Measurements from ENCODE around the gene TPST2. TPM values are rescaled to one million over a fixed set of nuclear protein-coding genes. Genes with fewer than 3 reads are reported as not detected.

TPST2 gene
- total and polyA plus RNA-seq, 2 of the 4 experiments (the other 2 are of a cell fraction), result 42.5 to 63.6 TPM

DNA sequence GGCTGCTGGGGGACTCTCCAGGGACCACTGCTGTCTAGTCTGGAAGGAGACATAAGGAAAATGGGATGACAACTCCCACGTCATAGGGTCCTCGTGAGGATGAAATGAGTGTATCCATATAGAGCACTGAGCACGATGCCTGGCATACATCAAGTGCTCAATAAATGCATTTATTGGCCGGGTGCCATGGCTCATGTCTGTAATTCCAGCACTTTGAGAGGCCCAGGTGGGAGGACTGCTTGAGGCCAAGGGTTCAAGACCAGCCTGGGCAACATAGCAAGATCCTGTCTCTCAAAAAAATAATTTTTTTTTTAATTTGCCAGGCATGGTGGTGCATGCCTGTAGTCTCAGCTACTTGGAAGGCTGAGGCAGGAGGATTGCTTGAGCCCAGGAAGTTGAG, 12.2 kb upstream of the TPST2 start:
- no peak overlapping the region for H2BK15ac ChIP-seq (ENCODE audit: low read depth, low read length)
- POLR2A ChIA-PET (ENCODE audit: unreplicated experiment), result interaction anchor here (0.6 kb wide), 1 partner anchor 180 kb away, joined by 3 read pairs; no protein-coding TSS in a partner anchor
- dilution Hi-C loops (cut with HindIII; ENCODE audit: low sequenced_read_pairs, unreplicated experiment), result no loop called here

More for the DNA sequence above, 12.2 kb upstream of the TPST2 start:
- no peak for ATAC-seq (ENCODE audit: low read depth)
- CTCF ChIA-PET, result no interaction called here
- Histone ChIP-seq H4K91ac (ENCODE audit: insufficient read depth, low read depth, low read length) (no peak overlapping the region), H3K4ac (ENCODE audit: low read depth, low read length) (no peak overlapping the region), H3K79me1 (ENCODE audit: low read depth in 1 of 2, low read length in 2 of 2) (no peaks in the 10 kb centered on the region), H2BK5ac (ENCODE audit: low read depth, low read length, poor library complexity, severe bottlenecking) (no peak overlapping the region), H3K27ac (ENCODE audit: insufficient read depth, low read length) (no peak overlapping the region), H3K36me3 (ENCODE audit: control insufficient read depth, insufficient read depth, low read length) (no peaks in the 10 kb centered on the region), H4K8ac (ENCODE audit: low read depth in 2 of 2, low read length in 2 of 2) (no peak overlapping the region), H4K20me1 (ENCODE audit: insufficient read depth, low read length) (no peaks in the 10 kb centered on the region), H3K56ac (ENCODE audit: extremely low read depth, insufficient read depth, low read length) (no peak overlapping the region), H3K23ac (ENCODE audit: low read depth, low read length) (no peak overlapping the region), H2AFZ (replicated peaks; ENCODE audit: low read length, poor library complexity) (no peak overlapping the region), H3K14ac (replicated peaks; ENCODE audit: low read depth, low read length) (no peak overlapping the region), H2BK20ac (ENCODE audit: low read depth, low read length) (no peak overlapping the region), H2BK120ac (ENCODE audit: low read depth, low read length) (no peak overlapping the region), H3K9me3 (ENCODE audit: control insufficient read depth, insufficient read depth, low read length) (no peaks in the 10 kb centered on the region), H3K18ac (ENCODE audit: low read depth, low read length) (no peak overlapping the region), H3K4me2 (ENCODE audit: low read depth, low read length) (no peak overlapping the region), H3K27me3 (ENCODE audit: control insufficient read depth, insufficient read depth, low read length) (peaks cover 17% of the 10 kb centered on the region), H2AK9ac (replicated peaks; ENCODE audit: low read depth, low read length, poor library complexity) (no peak overlapping the region), H2AK5ac (ENCODE audit: low read depth, low read length) (0 out of 2 replicates have a peak overlapping the region, but pooled peaks have one; percentile 11), H3K4me3 (ENCODE audit: insufficient read depth, low read depth, low read length) (no peak overlapping the region), H4K5ac (ENCODE audit: low read depth, low read length) (no peak overlapping the region), H3K9ac (ENCODE audit: low read depth, low read length) (no peak overlapping the region), H3K9me1 (ENCODE audit: insufficient read depth, low read length) (peaks cover 2% of the 10 kb centered on the region; the same call in 1 of the 2 replicates), H3K4me1 (ENCODE audit: control insufficient read depth, insufficient read depth, low read length) (no peaks in the 10 kb centered on the region)
- 95% methylated on average over 3 of the region's 4 CpGs; no CpG with 5 or more reads in 1 of the 2 experiments for WGBS, 2 experiments (ENCODE audit: extremely low coverage in 2 of 2, insufficient read length in 1 of 2)
- no peak for DNase-seq
- no peak for TF ChIP-seq NFE2L2 (IDR thresholded peaks at IDR 0.05; ENCODE audit: low read depth, low read length)
- no peak for TF ChIP-seq RCOR1 (IDR thresholded peaks at IDR 0.05; ENCODE audit: insufficient replicate concordance, low read length)
- TF ChIP-seq MAZ (IDR thresholded peaks at IDR 0.05; ENCODE audit: borderline replicate concordance, low read depth, low read length), result no peak
- TF ChIP-seq BHLHE40 (IDR thresholded peaks at IDR 0.05; ENCODE audit: low read depth, low read length), result no peak
- TF ChIP-seq, protein P1, sequence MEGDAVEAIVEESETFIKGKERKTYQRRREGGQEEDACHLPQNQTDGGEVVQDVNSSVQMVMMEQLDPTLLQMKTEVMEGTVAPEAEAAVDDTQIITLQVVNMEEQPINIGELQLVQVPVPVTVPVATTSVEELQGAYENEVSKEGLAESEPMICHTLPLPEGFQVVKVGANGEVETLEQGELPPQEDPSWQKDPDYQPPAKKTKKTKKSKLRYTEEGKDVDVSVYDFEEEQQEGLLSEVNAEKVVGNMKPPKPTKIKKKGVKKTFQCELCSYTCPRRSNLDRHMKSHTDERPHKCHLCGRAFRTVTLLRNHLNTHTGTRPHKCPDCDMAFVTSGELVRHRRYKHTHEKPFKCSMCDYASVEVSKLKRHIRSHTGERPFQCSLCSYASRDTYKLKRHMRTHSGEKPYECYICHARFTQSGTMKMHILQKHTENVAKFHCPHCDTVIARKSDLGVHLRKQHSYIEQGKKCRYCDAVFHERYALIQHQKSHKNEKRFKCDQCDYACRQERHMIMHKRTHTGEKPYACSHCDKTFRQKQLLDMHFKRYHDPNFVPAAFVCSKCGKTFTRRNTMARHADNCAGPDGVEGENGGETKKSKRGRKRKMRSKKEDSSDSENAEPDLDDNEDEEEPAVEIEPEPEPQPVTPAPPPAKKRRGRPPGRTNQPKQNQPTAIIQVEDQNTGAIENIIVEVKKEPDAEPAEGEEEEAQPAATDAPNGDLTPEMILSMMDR (conservative IDR thresholded peaks at IDR 0.05; ENCODE audit: low read depth, low read length), result no peak
- TF ChIP-seq MXI1 (IDR thresholded peaks at IDR 0.05; ENCODE audit: borderline replicate concordance, low read depth, low read length), result no peak
- no peak for TF ChIP-seq FOS (IDR thresholded peaks at IDR 0.05; ENCODE audit: low read depth, low read length)
- no peak for TF ChIP-seq RAD21 (IDR thresholded peaks at IDR 0.05; ENCODE audit: low read length)
- no peak for TF ChIP-seq MAFK (IDR thresholded peaks at IDR 0.05; ENCODE audit: low read depth, low read length)
- TF ChIP-seq CHD1 (IDR thresholded peaks at IDR 0.05; ENCODE audit: low read depth, low read length), result no peak
- TF ChIP-seq RFX5 (IDR thresholded peaks at IDR 0.05; ENCODE audit: low read depth, low read length), result no peak
- no peak for TF ChIP-seq POLR2A (IDR thresholded peaks at IDR 0.05; ENCODE audit: low read depth, low read length)
- TF ChIP-seq, protein P2, sequence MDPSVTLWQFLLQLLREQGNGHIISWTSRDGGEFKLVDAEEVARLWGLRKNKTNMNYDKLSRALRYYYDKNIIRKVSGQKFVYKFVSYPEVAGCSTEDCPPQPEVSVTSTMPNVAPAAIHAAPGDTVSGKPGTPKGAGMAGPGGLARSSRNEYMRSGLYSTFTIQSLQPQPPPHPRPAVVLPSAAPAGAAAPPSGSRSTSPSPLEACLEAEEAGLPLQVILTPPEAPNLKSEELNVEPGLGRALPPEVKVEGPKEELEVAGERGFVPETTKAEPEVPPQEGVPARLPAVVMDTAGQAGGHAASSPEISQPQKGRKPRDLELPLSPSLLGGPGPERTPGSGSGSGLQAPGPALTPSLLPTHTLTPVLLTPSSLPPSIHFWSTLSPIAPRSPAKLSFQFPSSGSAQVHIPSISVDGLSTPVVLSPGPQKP (IDR thresholded peaks at IDR 0.05; ENCODE audit: borderline replicate concordance, low read depth, low read length), result no peak
- no peak for TF ChIP-seq CEBPB (IDR thresholded peaks at IDR 0.05; ENCODE audit: low read depth, low read length)
- TF ChIP-seq SMC3 (IDR thresholded peaks at IDR 0.05; ENCODE audit: low read depth, low read length), result no peak
- TF ChIP-seq, protein P3, sequence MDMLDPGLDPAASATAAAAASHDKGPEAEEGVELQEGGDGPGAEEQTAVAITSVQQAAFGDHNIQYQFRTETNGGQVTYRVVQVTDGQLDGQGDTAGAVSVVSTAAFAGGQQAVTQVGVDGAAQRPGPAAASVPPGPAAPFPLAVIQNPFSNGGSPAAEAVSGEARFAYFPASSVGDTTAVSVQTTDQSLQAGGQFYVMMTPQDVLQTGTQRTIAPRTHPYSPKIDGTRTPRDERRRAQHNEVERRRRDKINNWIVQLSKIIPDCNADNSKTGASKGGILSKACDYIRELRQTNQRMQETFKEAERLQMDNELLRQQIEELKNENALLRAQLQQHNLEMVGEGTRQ (IDR thresholded peaks at IDR 0.05; ENCODE audit: low read depth, low read length), result no peak
- BruUV-seq (replicated peaks), result no TSS peak
- in situ Hi-C loops (cut with MboI; ENCODE audit: low sequenced_read_pairs), result no loop called here
- intact Hi-C loops (cut with micrococcal nuclease), result no loop called here
